Measurements from ENCODE around the gene MKLN1. TPM values are rescaled to one million over a fixed set of nuclear protein-coding genes. Genes with fewer than 3 reads are reported as not detected.

MKLN1 gene
- total RNA-seq, 1 donor from 2014 or later, result 55.9 TPM

DNA sequence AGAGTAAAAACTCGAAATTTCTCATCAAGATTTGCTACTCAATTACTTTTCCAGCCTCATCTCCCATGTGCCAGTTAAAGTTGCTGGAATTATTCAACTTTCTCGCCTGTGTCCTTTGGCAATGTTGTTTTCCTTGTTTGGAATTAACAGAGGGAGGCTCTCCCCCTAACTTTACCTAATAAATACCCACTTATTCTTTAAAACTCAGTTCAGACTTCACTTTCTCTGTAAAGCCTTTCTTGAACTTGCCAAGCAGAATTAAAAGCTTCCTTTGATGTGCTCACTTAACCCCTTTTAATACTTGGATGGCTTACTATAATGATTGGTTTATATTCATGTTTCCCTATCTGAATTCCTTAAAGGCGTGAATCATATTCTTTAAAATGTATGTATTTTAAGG, 104.1 kb downstream of the MKLN1 start:
- DNase-seq (ENCODE audit: low spot score, unreplicated experiment), result no peak
- no peak overlapping the region for H3K4me3 Mint-ChIP-seq (ENCODE audit: low read depth)
- H3K27ac Mint-ChIP-seq, result no peak overlapping the region
- H3K9me3 Mint-ChIP-seq (ENCODE audit: low read depth), result peaks cover 5% of the 10 kb centered on the region
- H3K36me3 Mint-ChIP-seq (ENCODE audit: insufficient read depth), result peaks cover 22% of the 10 kb centered on the region
- TF ChIP-seq CTCF (IDR thresholded peaks at IDR 0.05; ENCODE audit: unreplicated experiment), result no peak
- H3K27me3 Mint-ChIP-seq, result no peaks in the 10 kb centered on the region
- H3K4me1 Mint-ChIP-seq (ENCODE audit: low read depth), result no peaks in the 10 kb centered on the region

DNA sequence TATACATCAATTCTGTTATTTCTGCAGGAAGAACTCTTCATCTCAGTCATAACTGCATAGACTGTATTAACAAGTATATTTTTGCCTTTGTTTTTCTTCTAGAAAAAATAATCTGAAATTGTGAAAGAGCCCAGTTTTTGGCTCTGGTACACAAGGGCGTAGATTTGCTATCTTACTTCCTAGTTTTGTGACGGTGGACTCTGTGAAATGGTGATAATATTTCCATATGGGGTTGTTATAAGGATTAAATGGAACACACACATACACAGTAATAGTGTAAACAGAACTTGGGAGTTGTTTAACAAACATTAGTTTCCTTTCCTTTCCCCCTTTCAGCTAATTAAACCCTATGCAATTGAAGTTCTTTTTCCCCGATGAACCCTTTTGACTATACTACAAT, 108.7 kb downstream of the MKLN1 start:
- no peak for DNase-seq (ENCODE audit: low spot score, unreplicated experiment)
- TF ChIP-seq CTCF (IDR thresholded peaks at IDR 0.05; ENCODE audit: unreplicated experiment), result no peak
- H3K36me3 Mint-ChIP-seq (ENCODE audit: insufficient read depth), result peaks cover 41% of the 10 kb centered on the region
- H3K4me1 Mint-ChIP-seq (ENCODE audit: low read depth), result no peaks in the 10 kb centered on the region
- H3K27ac Mint-ChIP-seq, result no peak overlapping the region
- no peaks in the 10 kb centered on the region for H3K27me3 Mint-ChIP-seq
- H3K4me3 Mint-ChIP-seq (ENCODE audit: low read depth), result no peak overlapping the region
- peaks cover 18% of the 10 kb centered on the region for H3K9me3 Mint-ChIP-seq (ENCODE audit: low read depth)

DNA sequence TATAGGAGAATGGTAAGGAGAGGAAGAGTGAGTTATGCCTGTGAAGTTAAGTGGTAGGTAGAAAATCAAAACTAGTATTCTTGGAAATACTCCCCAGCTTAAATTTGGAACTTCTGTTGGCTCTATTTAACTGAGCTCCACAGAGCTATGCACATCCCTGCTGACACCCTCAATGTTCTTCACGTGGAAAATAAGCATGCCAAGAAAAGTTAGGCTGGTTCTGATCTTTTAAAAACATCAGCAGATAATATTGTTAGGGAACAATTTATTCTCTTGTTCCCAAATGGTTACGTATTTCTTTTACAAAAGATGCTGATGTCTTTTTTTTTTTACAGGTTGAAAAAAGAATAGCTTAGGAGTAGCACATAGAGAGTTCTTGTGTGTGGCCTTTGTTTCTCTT, 111.3 kb downstream of the MKLN1 start:
- Mint-ChIP-seq H3K36me3 (ENCODE audit: insufficient read depth) (peaks cover 43% of the 10 kb centered on the region), H3K9me3 (ENCODE audit: low read depth) (peaks cover 18% of the 10 kb centered on the region), H3K27ac (no peak overlapping the region), H3K27me3 (no peaks in the 10 kb centered on the region), H3K4me1 (ENCODE audit: low read depth) (no peaks in the 10 kb centered on the region), H3K4me3 (ENCODE audit: low read depth) (no peak overlapping the region)
- no peak for DNase-seq (ENCODE audit: low spot score, unreplicated experiment)
- no peak for TF ChIP-seq CTCF (IDR thresholded peaks at IDR 0.05; ENCODE audit: unreplicated experiment)

GRCh38 chr7:131443496-131443895, 115.8 kb downstream of the MKLN1 start:
- Mint-ChIP-seq H3K27ac (no peak overlapping the region), H3K4me1 (ENCODE audit: low read depth) (no peaks in the 10 kb centered on the region), H3K36me3 (ENCODE audit: insufficient read depth) (peaks cover 28% of the 10 kb centered on the region), H3K27me3 (no peaks in the 10 kb centered on the region), H3K4me3 (ENCODE audit: low read depth) (no peak overlapping the region), H3K9me3 (ENCODE audit: low read depth) (peaks cover 13% of the 10 kb centered on the region)
- no peak for DNase-seq (ENCODE audit: low spot score, unreplicated experiment)
- no peak for TF ChIP-seq CTCF (IDR thresholded peaks at IDR 0.05; ENCODE audit: unreplicated experiment)

- Mint-ChIP-seq H3K4me1 (ENCODE audit: low read depth) (no peaks in the 10 kb centered on the region), H3K36me3 (ENCODE audit: insufficient read depth) (peaks cover 26% of the 10 kb centered on the region), H3K9me3 (ENCODE audit: low read depth) (peaks cover 13% of the 10 kb centered on the region), H3K27me3 (no peaks in the 10 kb centered on the region), H3K27ac (no peak overlapping the region), H3K4me3 (ENCODE audit: low read depth) (no peak overlapping the region)
- no peak for DNase-seq (ENCODE audit: low spot score, unreplicated experiment)
- no peak for TF ChIP-seq CTCF (IDR thresholded peaks at IDR 0.05; ENCODE audit: unreplicated experiment)
Measured at GRCh38 chr7:131444683-131445082, 117.0 kb downstream of the MKLN1 start.

Measured in progenitor cell of endocrine pancreas (in vitro differentiated cells).